ENCODE measurements around the gene TTYH3. TPM values are rescaled to one million over a fixed set of nuclear protein-coding genes. Genes with fewer than 3 reads are reported as not detected.

TTYH3 gene
- total and polyA plus RNA-seq, 2 of the 8 experiments (the other 6 are each of a cell fraction or from before 2014, with no cell fraction given) = 66.2 to 169 TPM

- TF ChIP-seq ZNF274 (IDR thresholded peaks at IDR 0.05; ENCODE audit: borderline replicate concordance, extremely low read depth, low read length) = no peak
- peak; percentile 94 for TF ChIP-seq E2F6 (IDR thresholded peaks at IDR 0.05)
- no peak for TF ChIP-seq RXRA (IDR thresholded peaks at IDR 0.05; ENCODE audit: insufficient read depth, low read depth, low read length)
- TF ChIP-seq NRF1 (IDR thresholded peaks at IDR 0.05; ENCODE audit: low read depth, low read length) = no peak
- no peak for TF ChIP-seq EGR1 (IDR thresholded peaks at IDR 0.05; ENCODE audit: borderline replicate concordance, low read depth, low read length)
- TF ChIP-seq TBP (IDR thresholded peaks at IDR 0.05; ENCODE audit: low read depth, low read length) = no peak
Measured at GRCh38 chr7:2601065-2601464, 30.7 kb upstream of the TTYH3 start (continued).

All from H1 (cell line).